Urinary bladder (tissue), 4 donors: ENCODE measurements around the gene BIRC7. TPM values are rescaled to one million over a fixed set of nuclear protein-coding genes. Genes with fewer than 3 reads are reported as not detected.
A peak's percentile ranks its signal among the peaks of the same experiment; 100 is the strongest.

Source experiments
- DNase-seq: peaks from one replicate; pipeline ENCODE4 v3.0.0-alpha.2; 2015; ENCODE audit errors: extremely low spot score
- H3K27ac ChIP-seq: one replicate; pipeline ENCODE4 v1.5.1; 2013; ENCODE audit warnings: low read depth, mild to moderate bottlenecking, moderate library complexity
- H3K36me3 ChIP-seq: one replicate; pipeline ENCODE4 v1.6.1; 2013; ENCODE audit warnings: mild to moderate bottlenecking, moderate library complexity; ENCODE audit not compliant: insufficient read depth
- H3K4me1 ChIP-seq: one replicate; pipeline ENCODE4 v1.6.1; 2013; ENCODE audit warnings: mild to moderate bottlenecking, moderate library complexity; ENCODE audit not compliant: insufficient read depth
- H3K4me3 ChIP-seq: one replicate; pipeline ENCODE4 v1.5.1; 2013; ENCODE audit warnings: low read depth, low read length
- WGBS: extraction: QIAGEN DNeasy Blood & Tissue Kit; methylation state at CpG from one replicate; pipeline ENCODE4 v1.1.7; 2013; 5-methylcytosine and 5-hydroxymethylcytosine counted together
- polyA plus RNA-seq: library from polyadenylated mRNA; stranded (reverse); fragments of 200-250 nt; gene quantifications from one replicate; pipeline ENCODE4 v1.2.3, GENCODE V29; 2013
- total RNA-seq: library from RNA; depleted of rRNA; stranded (reverse); fragments of >200 nt; gene quantifications from one replicate; pipeline ENCODE4 v1.2.3, GENCODE V29; 2014
- donor health status: healthy with polysubstance abuse.
- donor health status: healthy.

Gene BIRC7
- total and polyA plus RNA-seq, 2 donors: 0.18 TPM; not detected in 1

GRCh38 chr20:63223826-63224207, 11.9 kb upstream of the BIRC7 start:
- no peak overlapping the region for H3K4me3 ChIP-seq
- no peaks in the 10 kb centered on the region for H3K36me3 ChIP-seq
- WGBS: 79% methylated on average over 6 of the region's 6 CpGs
- no peaks in the 10 kb centered on the region for H3K4me1 ChIP-seq
- H3K27ac ChIP-seq: no peak overlapping the region
- DNase-seq: no peak

GRCh38 chr20:63224412-63225081, 11.2 kb upstream of the BIRC7 start:
- Histone ChIP-seq H3K4me1 (no peaks in the 10 kb centered on the region), H3K27ac (no peak overlapping the region), H3K4me3 (no peak overlapping the region), H3K36me3 (no peaks in the 10 kb centered on the region)
- no peak for DNase-seq
- 24% methylated on average over 16 of the region's 16 CpGs for WGBS

- Histone ChIP-seq H3K36me3 (no peaks in the 10 kb centered on the region), H3K4me3 (no peak overlapping the region), H3K4me1 (no peaks in the 10 kb centered on the region), H3K27ac (no peak overlapping the region)
- no peak for DNase-seq
- WGBS: 34% methylated on average over 7 of the region's 7 CpGs
These were observed 10.6 kb upstream of the BIRC7 start for GRCh38 chr20:63225082-63225454.

GRCh38 chr20:63226042-63226943, 9.4 kb upstream of the BIRC7 start:
- DNase-seq: no peak
- 81% methylated on average over 19 of the region's 19 CpGs for WGBS
- Histone ChIP-seq H3K4me3 (no peak overlapping the region), H3K36me3 (no peaks in the 10 kb centered on the region), H3K27ac (no peak overlapping the region), H3K4me1 (no peaks in the 10 kb centered on the region)

- H3K4me1 ChIP-seq: no peaks in the 10 kb centered on the region
- H3K27ac ChIP-seq: no peak overlapping the region
- WGBS: 92% methylated on average over 5 of the region's 5 CpGs
- no peak overlapping the region for H3K4me3 ChIP-seq
- no peaks in the 10 kb centered on the region for H3K36me3 ChIP-seq
- DNase-seq: no peak
These were observed 8.4 kb upstream of the BIRC7 start for GRCh38 chr20:63227260-63227659.

GRCh38 chr20:63228806-63229205, 6.9 kb upstream of the BIRC7 start:
- DNase-seq: no peak
- Histone ChIP-seq H3K27ac (no peak overlapping the region), H3K36me3 (no peaks in the 10 kb centered on the region), H3K4me1 (no peaks in the 10 kb centered on the region), H3K4me3 (no peak overlapping the region)
- 58% methylated on average over 13 of the region's 13 CpGs for WGBS

- no peak overlapping the region for H3K27ac ChIP-seq
- no peak overlapping the region for H3K4me3 ChIP-seq
- 14% methylated on average over 17 of the region's 17 CpGs for WGBS
- peak; percentile 64 for DNase-seq
- H3K4me1 ChIP-seq: no peaks in the 10 kb centered on the region
- no peaks in the 10 kb centered on the region for H3K36me3 ChIP-seq
These were observed 4.9 kb upstream of the BIRC7 start for GRCh38 chr20:63230800-63231268.

- 46% methylated on average over 18 of the region's 18 CpGs for WGBS
- no peak for DNase-seq
These were observed 3.3 kb upstream of the BIRC7 start for GRCh38 chr20:63232235-63233060.

GRCh38 chr20:63233061-63233344, 2.7 kb upstream of the BIRC7 start:
- no peaks in the 10 kb centered on the region for H3K36me3 ChIP-seq
- H3K4me3 ChIP-seq: no peak overlapping the region
- DNase-seq: no peak
- WGBS: 93% methylated on average over 3 of the region's 3 CpGs
- no peak overlapping the region for H3K27ac ChIP-seq
- no peaks in the 10 kb centered on the region for H3K4me1 ChIP-seq

More at GRCh38 chr20:63232235-63233060, 3.3 kb upstream of the BIRC7 start:
- Histone ChIP-seq H3K27ac (no peak overlapping the region), H3K36me3 (no peaks in the 10 kb centered on the region), H3K4me3 (no peak overlapping the region), H3K4me1 (no peaks in the 10 kb centered on the region)

GRCh38 chr20:63233924-63234323, 1.8 kb upstream of the BIRC7 start:
- H3K36me3 ChIP-seq: no peaks in the 10 kb centered on the region
- H3K27ac ChIP-seq: no peak overlapping the region
- WGBS: 86% methylated on average over 17 of the region's 17 CpGs
- H3K4me1 ChIP-seq: no peaks in the 10 kb centered on the region
- no peak for DNase-seq
- no peak overlapping the region for H3K4me3 ChIP-seq

GRCh38 chr20:63234693-63235398, 859 bp upstream of the BIRC7 start:
- no peak overlapping the region for H3K4me3 ChIP-seq
- H3K36me3 ChIP-seq: no peaks in the 10 kb centered on the region
- H3K4me1 ChIP-seq: no peaks in the 10 kb centered on the region
- DNase-seq: no peak
- H3K27ac ChIP-seq: no peak overlapping the region
- WGBS: 27% methylated on average over 20 of the region's 20 CpGs

- H3K27ac ChIP-seq: no peak overlapping the region
- 82% methylated on average over 26 of the region's 26 CpGs for WGBS
- H3K36me3 ChIP-seq: no peaks in the 10 kb centered on the region
- no peak for DNase-seq
- H3K4me3 ChIP-seq: no peak overlapping the region
- H3K4me1 ChIP-seq: no peaks in the 10 kb centered on the region
These were observed 572 bp downstream of the BIRC7 start for GRCh38 chr20:63236116-63236837.

GRCh38 chr20:63238031-63238430, 2.3 kb downstream of the BIRC7 start:
- no peaks in the 10 kb centered on the region for H3K36me3 ChIP-seq
- no peak for DNase-seq
- no peak overlapping the region for H3K4me3 ChIP-seq
- 71% methylated on average over 10 of the region's 10 CpGs for WGBS
- no peak overlapping the region for H3K27ac ChIP-seq
- H3K4me1 ChIP-seq: no peaks in the 10 kb centered on the region
